Panc1 (cell line): ENCODE data around the gene LIPT2. TPM values are rescaled to one million over a fixed set of nuclear protein-coding genes. Genes with fewer than 3 reads are reported as not detected.

Experiments
- ATAC-seq: fragments of 200-7000 bp; cut with Tn5 transposase; 2 replicates; pipeline ENCODE4 v1.9.1; 2020; ENCODE audit warnings: mild to moderate bottlenecking, moderate library complexity
- BruUV-seq: library from RNA; stranded (reverse); fragments of 400-500 nt; replicated peaks from 2 replicates; lab custom pipeline; 2021; lab: Mats Ljungman, UMichigan
- CTCF ChIA-PET: fragments of 300-600 bp; sonication (Branson Sonifier 250); formaldehyde crosslinking; loops from one replicate; lab custom pipeline; 2022; ENCODE audit warnings: antibody characterized with exemption; lab: Charles Lee
- POLR2A ChIA-PET: fragments of 300-600 bp; sonication (Branson Sonifier 250); formaldehyde crosslinking; loops from one replicate; lab custom pipeline; 2022; ENCODE audit warnings: antibody characterized with exemption; lab: Charles Lee
- DNase-seq: peaks from one replicate; pipeline ENCODE4 v3.0.0-alpha.2; 2010; ENCODE audit warnings: low read depth, low spot score
- H3K27ac ChIP-seq: 2 replicates; pipeline ENCODE4 v1.5.1; 2011; ENCODE audit warnings: mild to moderate bottlenecking, low read length, inconsistent platforms
- H3K27me3 ChIP-seq: fragments of 200-500 bp; sonication (Bioruptor generic); 2 replicates; pipeline ENCODE4 v1.6.0; 2014; ENCODE audit warnings: low read length, inconsistent platforms; ENCODE audit not compliant: control insufficient read depth, insufficient read depth
- H3K36me3 ChIP-seq: fragments of 200-500 bp; sonication (Bioruptor generic); 2 replicates; pipeline ENCODE4 v1.5.1; 2014; ENCODE audit warnings: inconsistent platforms, mild to moderate bottlenecking, low read length, moderate library complexity; ENCODE audit not compliant: control insufficient read depth, insufficient read depth
- H3K4me1 ChIP-seq: 2 replicates; pipeline ENCODE4 v1.5.1; 2011; ENCODE audit warnings: inconsistent platforms, mild to moderate bottlenecking, low read length, moderate library complexity; ENCODE audit not compliant: control insufficient read depth, insufficient read depth
- H3K4me3 ChIP-seq, 2 experiments: 2 replicates each; pipeline ENCODE4 v1.5.1; 2011 to 2012; ENCODE audit warnings: low read depth in 2 of 2, low read length in 2 of 2, mild to moderate bottlenecking in 2 of 2, inconsistent platforms in 1 of 2, moderate library complexity in 1 of 2
- H3K9me3 ChIP-seq: fragments of 200-500 bp; sonication (Bioruptor generic); 2 replicates; pipeline ENCODE4 v1.5.1; 2014; ENCODE audit warnings: low read depth, mild to moderate bottlenecking, inconsistent platforms, low read length, moderate library complexity; ENCODE audit not compliant: control insufficient read depth, insufficient read depth
- CTCF ChIP-seq: fragments of 450-650 bp; IDR thresholded peaks from 2 replicates; pipeline ENCODE4 v1.5.1; 2017; ENCODE audit warnings: mild to moderate bottlenecking
- POLR2AphosphoS5 ChIP-seq: IDR thresholded peaks from 2 replicates; pipeline ENCODE4 v1.6.1; 2012; ENCODE audit warnings: mild to moderate bottlenecking, low read depth, low read length, moderate library complexity
- REST ChIP-seq, 2 experiments: IDR thresholded peaks; 2 replicates each; pipeline ENCODE4 v1.6.1; 2011 to 2012; ENCODE audit warnings: low read depth in 2 of 2, control low read depth in 1 of 2, low read length in 1 of 2, mild to moderate bottlenecking in 1 of 2, moderate library complexity in 1 of 2; ENCODE audit not compliant: insufficient read depth in 1 of 2
- SIN3A ChIP-seq: IDR thresholded peaks from 2 replicates; pipeline ENCODE4 v1.6.1; 2012; ENCODE audit warnings: low read depth, mild to moderate bottlenecking, low read length, moderate library complexity, borderline replicate concordance; ENCODE audit not compliant: insufficient read depth
- TCF7L2 ChIP-seq: IDR thresholded peaks from 2 replicates; pipeline ENCODE4 v1.6.1; 2011; ENCODE audit warnings: mild to moderate bottlenecking, low read depth, low read length, inconsistent platforms
- in situ Hi-C: cut with HindIII; loops from 2 replicates; pipeline ENCODE4 v1.10.0; 2016; ENCODE audit warnings: low sequenced_read_pairs, low pct_unique_long_range_greater_than_20kb
- intact Hi-C: fragments of 100-400 bp; cut with micrococcal nuclease; formaldehyde crosslinking; loops from one replicate; pipeline ENCODE4 v1.10.0; 2022; ENCODE audit not compliant: unreplicated experiment
- total RNA-seq: library from RNA; stranded (reverse); gene quantifications from one replicate; pipeline ENCODE4 v1.2.1, GENCODE V29; 2021; ENCODE audit not compliant: unreplicated experiment

Gene LIPT2
- total RNA-seq, 1 experiment from 2014 or later: 6.2 TPM

- ATAC-seq: peak; percentile 44
- in situ Hi-C loops: no loop called here
- DNase-seq: no peak
Measured at GRCh38 chr11:74466916-74467885, 26.3 kb downstream of the LIPT2 start, which contains the start of gene KCNE3. Gene KCNE3, minus strand, starts transcription at chr11:74467549. Its CDS starts 9,986 bp downstream, at chr11:74457563.

More at GRCh38 chr11:74466916-74467885, 26.3 kb downstream of the LIPT2 start, which contains the start of gene KCNE3:
- Histone ChIP-seq H3K4me3 (peak within 1 kb of the TSS; percentile 17 to 36), H3K27me3 (peaks cover 8% of the 10 kb centered on the region), H3K9me3 (no peaks in the 10 kb centered on the region), H3K4me1 (no peaks in the 10 kb centered on the region), H3K27ac (no peak within 1 kb of the TSS), H3K36me3 (no peaks in the 10 kb centered on the region)
- intact Hi-C loops: no loop called here
- ChIA-PET CTCF (no interaction called here), POLR2A (interaction anchor here (0.6 kb wide), 2 partner anchors 29 to 338 kb away, joined by 3 read pairs; no protein-coding TSS in a partner anchor)
- TF ChIP-seq TCF7L2 (no peak), POLR2AphosphoS5 (no peak), SIN3A (no peak), REST (IDR thresholded peaks at IDR 0.05; ENCODE audit: insufficient read depth in 1 of 2, low read depth in 2 of 2, low read length in 1 of 2) (no peak), CTCF (no peak)
- BruUV-seq: no TSS peak
